GM18505 (cell line): ENCODE data around the gene VAMP8.

Experiments used
- ATAC-seq: cut with Tn5 transposase; IDR thresholded peaks from one replicate; pipeline ENCODE4 v1.9.1; 2021; ENCODE audit not compliant: unreplicated experiment
- POLR2A ChIP-seq: IDR thresholded peaks from 4 replicates; pipeline ENCODE4 v1.6.1; 2011; ENCODE audit warnings: borderline replicate concordance; ENCODE audit not compliant: insufficient read depth, insufficient read length; ENCODE audit errors: extremely low read depth

VAMP8 gene

DNA sequence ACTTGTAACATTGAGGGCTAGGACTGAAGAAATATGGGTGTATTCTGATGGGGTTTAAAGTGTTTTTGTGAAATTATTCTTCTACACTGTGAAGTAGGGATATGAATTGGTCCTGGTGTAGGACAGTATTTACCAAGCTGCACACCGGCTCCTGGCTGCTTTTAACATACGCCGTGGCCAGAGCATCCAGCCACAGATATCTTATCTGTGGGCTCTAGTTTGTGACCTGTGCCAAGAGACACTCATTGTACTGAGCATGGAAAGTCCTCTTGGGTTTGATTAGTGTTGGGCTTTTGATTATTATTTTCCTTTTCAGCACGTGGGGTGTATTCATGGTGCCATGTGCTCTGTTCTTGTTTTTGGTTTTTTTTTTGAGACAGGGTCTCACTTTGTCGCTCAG, 46.6 kb downstream of the VAMP8 start:
- ATAC-seq, result no peak
- no peak for TF ChIP-seq POLR2A

GRCh38 chr2:85628658-85629057, 51.3 kb downstream of the VAMP8 start:
- no peak for ATAC-seq
- TF ChIP-seq POLR2A, result no peak

DNA sequence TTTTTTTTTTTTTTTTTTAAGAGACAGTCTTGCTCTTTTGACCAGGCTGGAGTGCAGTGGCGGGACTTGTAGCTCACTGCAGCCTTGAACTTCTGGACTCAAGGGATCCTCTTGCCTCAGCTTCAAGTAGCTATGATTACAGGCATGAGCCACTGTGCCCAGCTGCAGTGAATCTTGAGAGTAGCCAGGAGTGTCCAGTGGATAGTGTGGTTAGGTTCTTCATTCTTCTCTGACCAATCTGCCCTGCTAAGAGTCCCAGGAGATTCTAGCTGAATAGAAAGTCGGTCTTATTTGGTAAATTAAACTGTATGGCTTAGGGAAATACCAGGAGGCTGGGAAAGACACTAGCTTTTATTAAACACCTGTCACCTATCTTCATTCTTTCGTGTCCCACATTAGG, 53.9 kb downstream of the VAMP8 start:
- TF ChIP-seq POLR2A, result no peak

More for the DNA sequence above, 53.9 kb downstream of the VAMP8 start:
- ATAC-seq, result no peak
